Nephron progenitor cell (in vitro differentiated cells): ENCODE data around the gene PCSK9.

Source experiments
- DNase-seq: peaks from one replicate; pipeline ENCODE4 v3.0.0; 2021
- H3K27ac Mint-ChIP-seq: 2 replicates; pipeline ENCODE4 v1.8.0; 2021; ENCODE audit warnings: mild to moderate bottlenecking, moderate library complexity, mixed read lengths
- H3K27me3 Mint-ChIP-seq: 2 replicates; pipeline ENCODE4 v1.8.0; 2021; ENCODE audit warnings: mild to moderate bottlenecking, low read depth, mixed read lengths; ENCODE audit not compliant: poor library complexity
- H3K36me3 Mint-ChIP-seq: 2 replicates; pipeline ENCODE4 v1.8.0; 2021; ENCODE audit warnings: low read depth, mixed read lengths
- H3K4me1 Mint-ChIP-seq: 2 replicates; pipeline ENCODE4 v1.8.0; 2021; ENCODE audit warnings: mixed read lengths
- H3K4me3 Mint-ChIP-seq: 2 replicates; pipeline ENCODE4 v1.8.0; 2021; ENCODE audit warnings: mild to moderate bottlenecking, moderate library complexity, mixed read lengths
- H3K9me3 Mint-ChIP-seq: 2 replicates; pipeline ENCODE4 v1.8.0; 2021; ENCODE audit warnings: mild to moderate bottlenecking, moderate library complexity, mixed read lengths
- CTCF ChIP-seq: fragments of 200-600 bp; sonication (generic); IDR thresholded peaks from 2 replicates; pipeline ENCODE4 v1.5.0; 2021; ENCODE audit warnings: antibody characterized with exemption

PCSK9 gene

GRCh38 chr1:55039342-55040082 lies at the start of gene PCSK9:
TSS of gene PCSK9 (plus strand) at chr1:55039548. CDS start at chr1:55039838, 290 bp downstream.
- Mint-ChIP-seq H3K27me3 (peaks cover 45% of the 10 kb centered on the region), H3K27ac (no peak within 1 kb of the TSS), H3K4me1 (peaks cover 81% of the 10 kb centered on the region), H3K9me3 (no peaks in the 10 kb centered on the region), H3K4me3 (peak within 1 kb of the TSS; percentile 91), H3K36me3 (peaks cover 17% of the 10 kb centered on the region)
- peak; percentile 82 for DNase-seq
- TF ChIP-seq CTCF, result no peak

GRCh38 chr1:54989968-54990810 lies 49.2 kb upstream of the PCSK9 start:
- H3K27me3 Mint-ChIP-seq, result peaks cover 43% of the 10 kb centered on the region
- H3K4me3 Mint-ChIP-seq, result no peak overlapping the region
- TF ChIP-seq CTCF, result no peak
- no peak overlapping the region for H3K27ac Mint-ChIP-seq
- no peaks in the 10 kb centered on the region for H3K36me3 Mint-ChIP-seq
- H3K4me1 Mint-ChIP-seq, result peaks cover 40% of the 10 kb centered on the region
- DNase-seq, result no peak
- H3K9me3 Mint-ChIP-seq, result no peaks in the 10 kb centered on the region

- H3K9me3 Mint-ChIP-seq, result no peaks in the 10 kb centered on the region
- no peaks in the 10 kb centered on the region for H3K36me3 Mint-ChIP-seq
- peaks cover 40% of the 10 kb centered on the region for H3K4me1 Mint-ChIP-seq
- peaks cover 44% of the 10 kb centered on the region for H3K27me3 Mint-ChIP-seq
- TF ChIP-seq CTCF, result no peak
- H3K4me3 Mint-ChIP-seq, result no peak overlapping the region
- H3K27ac Mint-ChIP-seq, result no peak overlapping the region
- no peak for DNase-seq
Observed at GRCh38 chr1:54990916-54991315, 48.4 kb upstream of the PCSK9 start.

GRCh38 chr1:54991939-54992338 lies 47.4 kb upstream of the PCSK9 start:
- TF ChIP-seq CTCF, result no peak
- no peak for DNase-seq
- H3K4me3 Mint-ChIP-seq, result no peak overlapping the region
- H3K27ac Mint-ChIP-seq, result no peak overlapping the region
- H3K9me3 Mint-ChIP-seq, result no peaks in the 10 kb centered on the region
- no peaks in the 10 kb centered on the region for H3K36me3 Mint-ChIP-seq
- peaks cover 43% of the 10 kb centered on the region for H3K4me1 Mint-ChIP-seq
- peaks cover 52% of the 10 kb centered on the region for H3K27me3 Mint-ChIP-seq

GRCh38 chr1:54993140-54993539 lies 46.2 kb upstream of the PCSK9 start:
- TF ChIP-seq CTCF, result no peak
- no peak for DNase-seq
- H3K36me3 Mint-ChIP-seq, result no peaks in the 10 kb centered on the region
- H3K4me3 Mint-ChIP-seq, result no peak overlapping the region
- no peak overlapping the region for H3K27ac Mint-ChIP-seq
- peaks cover 64% of the 10 kb centered on the region for H3K27me3 Mint-ChIP-seq
- no peaks in the 10 kb centered on the region for H3K9me3 Mint-ChIP-seq
- peaks cover 40% of the 10 kb centered on the region for H3K4me1 Mint-ChIP-seq
